ENCODE measurements around the gene EFL1.

GRCh38 chr15:82186719-82187406 lies 75.7 kb downstream of the EFL1 start:
- TF ChIP-seq CTCF (conservative IDR thresholded peaks at IDR 0.05) (no peak), EZH2 (IDR thresholded peaks at IDR 0.05; ENCODE audit: low read depth) (no peak)
